ENCODE data around the gene TMEM25.

TMEM25 gene

GRCh38 chr11:118528511-118528910, 2.5 kb upstream of the TMEM25 start:
- Histone ChIP-seq H3K4me2 (ENCODE audit: low read length) (no peak overlapping the region), H3K4me1 (ENCODE audit: control insufficient read depth, low read length) (peaks cover 18% of the 10 kb centered on the region), H3K27ac (ENCODE audit: low read depth, low read length) (no peak overlapping the region), H3K4me3 (ENCODE audit: low read length) (no peak overlapping the region), H3K27me3 (ENCODE audit: control insufficient read depth, low read length) (0 out of 2 replicates have a peak, but pooled peaks cover 3% of the 10 kb centered on the region), H3K9me2 (replicated peaks; ENCODE audit: control insufficient read depth, low read length) (no peaks in the 10 kb centered on the region), H4K20me1 (ENCODE audit: control insufficient read depth, insufficient read depth, low read depth, low read length) (no peaks in the 10 kb centered on the region), H3F3A (ENCODE audit: control insufficient read depth, insufficient read depth) (peaks cover 20% of the 10 kb centered on the region), H3K9me3 (ENCODE audit: control insufficient read depth, insufficient read depth, low read length) (no peaks in the 10 kb centered on the region), H3K79me2 (ENCODE audit: control insufficient read depth, low read length) (no peaks in the 10 kb centered on the region), H3K36me3 (ENCODE audit: control insufficient read depth, low read length) (peaks cover 16% of the 10 kb centered on the region)
- TF ChIP-seq EZH2phosphoT487 (IDR thresholded peaks at IDR 0.05; ENCODE audit: borderline replicate concordance, low read length) (no peak), CTCF (IDR thresholded peaks at IDR 0.05; ENCODE audit: low read depth, low read length, poor library complexity, severe bottlenecking) (no peak)

GRCh38 chr11:118529584-118530175, 1.3 kb upstream of the TMEM25 start:
- Histone ChIP-seq H3K9me3 (ENCODE audit: control insufficient read depth, insufficient read depth, low read length) (no peaks in the 10 kb centered on the region), H3K4me3 (ENCODE audit: low read length) (peak overlapping the region; percentile 85), H3K4me2 (ENCODE audit: low read length) (peak overlapping the region; percentile 77), H3K79me2 (ENCODE audit: control insufficient read depth, low read length) (no peaks in the 10 kb centered on the region), H3K27me3 (ENCODE audit: control insufficient read depth, low read length) (0 out of 2 replicates have a peak, but pooled peaks cover 3% of the 10 kb centered on the region), H3K36me3 (ENCODE audit: control insufficient read depth, low read length) (peaks cover 5% of the 10 kb centered on the region), H3K27ac (ENCODE audit: low read depth, low read length) (no peak overlapping the region), H4K20me1 (ENCODE audit: control insufficient read depth, insufficient read depth, low read depth, low read length) (no peaks in the 10 kb centered on the region), H3K9me2 (replicated peaks; ENCODE audit: control insufficient read depth, low read length) (no peaks in the 10 kb centered on the region), H3K4me1 (ENCODE audit: control insufficient read depth, low read length) (peaks cover 18% of the 10 kb centered on the region), H3F3A (ENCODE audit: control insufficient read depth, insufficient read depth) (peaks cover 20% of the 10 kb centered on the region)
- no peak for TF ChIP-seq EZH2phosphoT487 (IDR thresholded peaks at IDR 0.05; ENCODE audit: borderline replicate concordance, low read length)
- TF ChIP-seq CTCF (IDR thresholded peaks at IDR 0.05; ENCODE audit: low read depth, low read length, poor library complexity, severe bottlenecking) = no peak

- no peaks in the 10 kb centered on the region for H3K36me3 ChIP-seq (ENCODE audit: control insufficient read depth, low read length)
- H3K9me3 ChIP-seq (ENCODE audit: control insufficient read depth, insufficient read depth, low read length) = no peaks in the 10 kb centered on the region
- peak overlapping the region; percentile 85 for H3K4me3 ChIP-seq (ENCODE audit: low read length)
- no peak overlapping the region for H3K27ac ChIP-seq (ENCODE audit: low read depth, low read length)
- peaks cover 18% of the 10 kb centered on the region for H3K4me1 ChIP-seq (ENCODE audit: control insufficient read depth, low read length)
- H3F3A ChIP-seq (ENCODE audit: control insufficient read depth, insufficient read depth) = peaks cover 18% of the 10 kb centered on the region
- peak overlapping the region; percentile 77 for H3K4me2 ChIP-seq (ENCODE audit: low read length)
- H4K20me1 ChIP-seq (ENCODE audit: control insufficient read depth, insufficient read depth, low read depth, low read length) = no peaks in the 10 kb centered on the region
- no peaks in the 10 kb centered on the region for H3K9me2 ChIP-seq (replicated peaks; ENCODE audit: control insufficient read depth, low read length)
- no peak for TF ChIP-seq EZH2phosphoT487 (IDR thresholded peaks at IDR 0.05; ENCODE audit: borderline replicate concordance, low read length)
- TF ChIP-seq CTCF (IDR thresholded peaks at IDR 0.05; ENCODE audit: low read depth, low read length, poor library complexity, severe bottlenecking) = no peak
- H3K79me2 ChIP-seq (ENCODE audit: control insufficient read depth, low read length) = no peaks in the 10 kb centered on the region
- 0 out of 2 replicates have a peak, but pooled peaks cover 3% of the 10 kb centered on the region for H3K27me3 ChIP-seq (ENCODE audit: control insufficient read depth, low read length)
Observed at GRCh38 chr11:118530180-118530682, 761 bp upstream of the TMEM25 start.

Data from DOHH2 (cell line).